Mucosa of gallbladder (tissue), 1 donor: ENCODE measurements around the gene NANOGP8. TPM values are rescaled to one million over a fixed set of nuclear protein-coding genes. Genes with fewer than 3 reads are reported as not detected.

Source experiments
- DNase-seq: peaks from one replicate; pipeline ENCODE4 v3.0.0-alpha.2; 2020; ENCODE audit warnings: low spot score
- total RNA-seq: library from RNA; stranded (reverse); gene quantifications from one replicate; pipeline ENCODE4 v1.2.1, GENCODE V29; 2021
- donor health status: DM: no; HTN: no; CAD: no.

NANOGP8 gene
- total RNA-seq, 1 donor from 2014 or later, result 0.46 TPM

DNA sequence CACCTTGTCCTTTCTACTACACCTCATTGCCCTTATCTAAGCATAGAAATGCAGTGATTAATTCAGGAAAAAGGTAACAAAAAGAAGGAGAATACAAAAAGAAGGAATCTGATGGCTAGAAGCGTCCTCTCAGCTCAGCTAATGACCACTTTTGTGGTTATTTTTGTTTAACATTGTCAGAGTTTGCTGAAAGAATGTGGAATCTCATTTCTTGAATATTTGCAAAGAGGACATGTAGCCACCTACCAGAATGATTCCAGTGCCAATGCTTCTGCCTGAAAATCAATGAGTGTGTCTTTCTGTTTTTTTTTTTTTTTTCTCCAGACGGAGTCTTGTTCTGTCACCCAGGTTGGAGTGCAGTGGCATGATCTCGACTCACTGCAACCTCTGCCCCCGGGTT lies 24.5 kb downstream of the NANOGP8 start:
- no peak for DNase-seq

DNA sequence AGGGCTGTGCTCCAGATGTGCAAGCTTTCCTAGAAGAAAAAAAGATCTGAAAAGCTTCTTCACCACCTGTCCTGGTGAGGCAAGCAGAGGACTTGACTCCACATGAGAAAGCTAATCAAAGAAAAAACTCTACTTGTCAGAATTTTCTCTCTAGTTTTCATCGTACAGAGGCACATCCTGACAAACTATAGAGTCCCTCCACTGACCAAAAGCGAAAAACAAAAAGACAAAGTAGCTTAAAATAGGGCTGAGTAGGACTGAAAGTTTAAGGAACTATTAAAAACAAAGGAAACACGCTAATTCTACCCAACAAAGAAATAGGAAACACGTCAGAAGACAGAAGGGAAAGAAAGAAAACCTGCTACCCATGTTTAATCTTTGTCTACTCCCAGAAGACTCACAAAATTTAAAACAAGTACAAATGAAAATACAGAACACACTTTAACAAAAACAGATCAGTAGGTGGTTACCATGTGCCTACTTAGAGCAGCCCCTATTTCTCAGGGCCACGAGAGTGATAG lies 26.5 kb downstream of the NANOGP8 start:
- DNase-seq, result no peak

DNA sequence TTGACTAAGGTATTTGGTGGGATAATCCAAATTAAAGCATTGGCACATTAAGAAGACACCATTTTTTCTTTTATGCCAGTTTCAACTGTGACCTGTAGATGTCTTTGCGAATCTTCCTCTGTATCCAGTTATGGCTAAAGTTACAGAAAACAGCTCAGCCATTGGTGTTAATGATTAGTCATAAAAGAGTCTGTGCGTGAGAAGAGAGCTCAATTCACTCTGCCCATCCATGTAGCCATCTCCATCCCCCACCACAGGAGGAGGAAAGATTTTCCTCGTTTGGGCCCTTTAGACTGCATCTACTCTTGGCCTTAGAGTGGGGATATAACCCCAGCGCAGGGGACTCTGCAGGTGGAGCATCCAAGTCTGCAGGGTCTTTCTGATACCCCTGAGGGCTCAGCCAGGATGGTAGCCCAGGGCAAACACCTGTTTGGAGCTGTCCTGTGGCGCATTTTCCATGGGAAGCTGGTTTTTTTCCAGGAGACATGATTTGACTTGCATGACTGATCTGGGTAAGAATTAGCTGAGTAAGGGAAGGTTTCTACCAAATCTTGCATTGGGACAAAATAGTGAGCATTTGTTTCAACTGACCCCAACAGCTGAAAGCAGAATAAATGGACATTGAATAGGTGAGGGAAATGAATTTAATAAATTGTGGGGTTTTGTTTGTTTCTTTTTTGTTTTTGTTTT lies 29.5 kb downstream of the NANOGP8 start:
- DNase-seq, result no peak

DNA sequence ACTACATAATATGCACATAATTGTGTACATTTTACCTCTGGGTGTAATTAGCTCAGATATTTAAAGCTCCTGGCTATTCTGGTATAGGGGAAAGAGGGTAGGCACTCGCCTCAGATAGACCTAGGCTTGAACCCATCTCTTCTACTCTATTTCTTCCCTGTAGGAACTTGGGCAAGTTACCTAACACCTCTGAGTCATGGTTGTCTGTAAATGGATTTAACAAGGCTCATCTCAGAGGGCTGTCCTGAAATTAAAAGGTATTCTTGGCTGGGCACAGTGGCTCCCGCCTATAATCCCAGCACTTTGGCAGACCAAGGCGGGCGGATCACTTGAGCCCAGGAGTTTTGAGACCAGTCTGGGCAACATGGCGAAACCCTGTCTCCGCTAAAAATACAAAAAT lies 30.7 kb downstream of the NANOGP8 start:
- DNase-seq, result no peak

DNA sequence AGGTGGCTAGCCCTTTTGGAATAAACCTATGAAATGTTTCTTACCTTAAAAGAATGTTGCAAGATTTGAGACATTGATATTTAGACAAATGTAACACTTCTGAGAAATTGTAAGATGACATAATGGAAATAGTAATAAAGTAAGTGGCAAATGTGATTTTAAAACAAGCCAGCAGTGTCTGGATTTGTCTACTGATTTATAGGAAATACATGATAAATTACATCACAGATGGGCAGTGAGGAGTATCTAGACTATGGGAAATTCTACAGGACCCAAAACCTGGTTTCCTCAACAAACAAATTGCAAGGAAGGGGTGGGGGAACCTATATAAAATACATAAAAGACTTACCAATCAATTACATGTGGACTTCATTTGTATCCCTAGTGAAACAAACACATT lies 37.1 kb downstream of the NANOGP8 start:
- no peak for DNase-seq

DNA sequence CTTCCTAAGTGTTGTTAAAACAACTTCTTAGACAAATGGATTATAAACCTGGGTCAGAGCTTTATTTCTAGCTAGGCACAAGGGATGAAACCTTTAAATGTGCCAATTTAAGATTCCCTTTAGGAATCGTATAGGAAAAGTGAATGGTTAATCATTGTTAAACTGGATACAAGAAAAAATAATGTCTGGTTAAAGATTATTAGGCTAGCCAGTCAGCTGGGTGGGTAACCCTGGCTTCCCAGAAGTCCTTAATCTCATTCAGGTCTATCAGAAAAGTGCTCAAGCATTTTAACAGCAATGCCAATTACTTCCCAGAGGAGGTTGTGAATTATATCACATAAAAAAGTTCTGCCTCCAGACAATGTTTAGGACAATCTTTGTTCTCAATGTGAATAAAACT lies 37.6 kb downstream of the NANOGP8 start:
- no peak for DNase-seq

DNA sequence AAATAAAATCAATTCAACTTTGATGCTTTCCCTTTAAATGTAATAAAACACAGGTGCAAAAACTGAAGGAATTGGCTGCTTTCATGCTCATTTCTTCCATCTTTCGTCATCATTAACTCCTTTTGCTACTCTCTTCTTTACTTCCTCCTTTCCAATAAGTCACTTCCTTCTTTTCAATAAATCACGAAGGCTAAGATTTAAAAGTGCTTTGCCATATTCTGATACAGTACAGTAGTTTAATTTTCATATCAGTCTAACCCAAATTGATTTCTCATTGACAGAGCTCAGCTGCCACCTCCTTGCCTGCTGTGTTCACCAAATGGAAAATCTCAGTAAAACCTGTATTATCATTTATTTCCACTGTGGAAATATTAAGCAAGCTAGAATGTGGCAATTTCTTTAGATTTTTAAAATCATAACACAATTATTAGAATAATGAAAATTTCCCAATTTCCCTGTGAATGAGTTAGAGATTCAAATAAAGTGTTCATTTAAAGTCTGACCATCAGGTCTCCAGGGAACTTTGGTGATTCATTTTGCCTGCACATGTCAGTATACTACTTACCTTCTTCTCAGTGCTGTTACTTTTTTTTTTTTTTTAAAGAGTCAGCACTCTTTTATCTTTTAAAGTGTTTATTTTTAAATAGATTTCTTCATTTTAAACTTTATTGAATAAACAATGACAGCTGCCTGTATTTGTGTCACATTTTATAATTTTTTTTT lies 41.6 kb downstream of the NANOGP8 start:
- no peak for DNase-seq

DNA sequence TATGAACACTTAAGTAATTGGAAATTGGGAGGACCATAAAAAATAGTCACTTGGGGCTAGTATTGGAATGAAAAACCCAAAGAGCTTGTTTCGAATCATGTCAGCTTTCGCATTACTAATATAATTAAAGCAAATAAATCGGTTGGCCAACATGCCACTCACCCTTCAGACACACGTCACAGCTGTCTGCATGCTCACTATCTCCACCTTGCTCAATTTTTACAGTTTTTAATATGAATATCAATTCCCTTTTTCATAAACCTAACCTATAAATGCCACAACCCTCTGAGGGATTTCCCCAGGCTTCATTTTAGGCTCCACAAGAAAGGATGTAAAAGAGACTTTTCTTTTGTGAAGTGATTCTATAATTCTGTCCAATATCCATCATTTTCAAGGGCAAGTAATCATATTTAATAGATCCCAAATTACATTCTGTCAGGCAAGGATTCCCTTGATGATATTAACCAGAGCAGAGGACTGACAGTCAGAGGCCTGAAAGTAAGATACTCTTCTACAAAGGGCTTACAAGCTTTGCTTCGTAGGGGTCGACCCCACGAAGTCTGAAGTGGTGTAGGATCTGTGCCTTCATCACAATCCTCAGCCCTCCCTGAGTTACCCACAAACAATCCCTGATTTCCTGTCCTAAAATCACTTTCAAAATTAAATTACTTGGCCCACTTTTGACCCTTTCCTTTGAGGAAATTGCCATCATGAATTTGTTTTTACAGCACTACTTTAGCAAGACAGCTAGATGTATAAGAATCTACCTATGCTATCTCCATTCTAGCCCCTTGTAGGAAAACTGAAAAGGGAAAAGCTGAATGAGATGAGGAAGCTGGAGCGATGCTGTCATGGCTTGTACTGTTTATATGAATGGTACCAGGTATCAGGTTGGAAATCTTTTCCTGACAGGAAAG lies 44.5 kb downstream of the NANOGP8 start:
- no peak for DNase-seq

DNA sequence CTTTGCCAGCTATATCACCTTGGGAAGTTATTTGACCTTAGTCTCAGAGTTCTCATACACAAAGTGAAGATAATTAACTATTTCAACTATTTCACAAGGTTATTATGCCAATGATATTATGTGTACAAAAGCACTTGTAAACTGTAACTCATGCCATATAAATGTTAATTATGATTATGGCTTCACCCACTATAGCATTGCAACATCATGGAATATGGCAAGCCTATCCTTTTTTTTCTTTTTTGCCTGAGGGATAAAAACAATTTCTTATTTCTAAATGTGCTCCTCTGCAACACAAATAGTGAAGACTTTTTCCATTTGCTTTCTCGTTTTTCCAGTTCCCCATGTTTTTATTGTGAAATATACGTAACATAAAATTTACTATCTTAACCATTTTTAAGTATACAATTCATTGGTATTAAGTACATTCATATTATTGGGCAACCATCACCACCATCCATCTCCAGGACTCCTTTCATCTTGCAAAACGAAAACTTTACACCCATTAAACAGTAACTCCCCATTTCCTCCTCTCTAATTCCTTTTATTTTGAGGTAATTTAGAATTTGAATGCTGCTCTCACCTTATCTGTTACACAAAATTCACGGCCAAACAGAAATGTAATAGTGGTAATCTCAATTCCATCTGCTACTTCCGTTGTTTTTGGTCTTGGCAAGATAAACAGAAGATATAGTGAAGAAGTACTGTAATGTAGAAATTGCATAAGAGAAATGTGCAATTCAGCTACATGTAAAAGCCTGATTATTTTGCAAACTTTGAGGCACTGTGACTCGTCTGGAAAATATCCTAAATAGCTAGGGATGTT lies 46.3 kb downstream of the NANOGP8 start:
- no peak for DNase-seq

Other genes with a start within 250 kb of the NANOGP8 start
- 20.8 TPM for gene AQR, start 115.6 kb downstream of the NANOGP8 start, total RNA-seq
- gene ZNF770, start 97.0 kb downstream of the NANOGP8 start, total RNA-seq, result 26.0 TPM